DMS153 (cell line): ENCODE measurements around the gene SPRY4.
"Not testable (repeated sequence)": the region's sequence is repeated elsewhere in the genome, so short reads cannot be mapped to it uniquely, and the experiment has no call there.

Source experiments
- DNase-seq: peaks from one replicate; lab custom pipeline; 2025; lab: John Stamatoyannopoulos, UW

Gene SPRY4

DNA sequence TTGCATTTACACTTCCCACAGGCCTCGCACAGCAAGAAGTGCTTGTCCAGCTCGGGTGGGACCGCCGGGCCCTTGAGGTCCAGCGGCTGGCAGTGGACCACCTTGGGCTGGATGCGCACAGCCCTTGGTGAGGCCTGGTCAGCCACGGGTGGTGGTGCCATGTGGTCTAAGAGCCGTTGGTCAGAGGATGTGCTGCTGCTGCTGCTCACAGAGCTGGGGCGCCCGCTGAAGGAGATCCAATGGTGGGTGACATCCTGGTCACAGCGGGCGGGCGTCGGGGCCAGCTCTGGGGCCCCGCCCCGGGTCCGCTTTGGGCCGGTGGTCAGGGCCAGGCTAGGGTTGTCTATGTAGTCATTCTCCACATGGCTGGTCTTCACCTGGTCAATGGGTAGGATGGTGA lies 10.2 kb downstream of the SPRY4 start:
- DNase-seq: no peak

DNA sequence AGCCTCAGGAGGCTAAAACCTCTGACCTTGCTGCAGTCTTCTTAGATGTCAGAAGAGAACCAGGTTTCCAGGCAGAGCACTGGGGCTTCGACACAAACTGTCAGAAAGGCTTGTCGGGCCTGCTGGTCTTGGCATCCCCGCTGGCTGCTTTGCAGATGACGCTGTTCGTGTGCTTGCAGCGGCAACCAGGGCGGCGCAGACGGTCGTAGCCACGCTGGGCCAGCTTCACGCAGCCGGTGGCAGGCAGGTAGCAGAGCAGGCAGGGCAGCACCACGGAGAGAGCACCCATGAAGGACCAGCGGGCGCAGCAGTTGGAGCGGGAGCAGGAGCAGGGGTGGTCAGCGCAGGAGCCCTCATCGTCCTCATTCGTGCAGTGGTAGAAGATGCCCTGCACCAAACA lies 10.7 kb downstream of the SPRY4 start:
- no peak for DNase-seq

DNA sequence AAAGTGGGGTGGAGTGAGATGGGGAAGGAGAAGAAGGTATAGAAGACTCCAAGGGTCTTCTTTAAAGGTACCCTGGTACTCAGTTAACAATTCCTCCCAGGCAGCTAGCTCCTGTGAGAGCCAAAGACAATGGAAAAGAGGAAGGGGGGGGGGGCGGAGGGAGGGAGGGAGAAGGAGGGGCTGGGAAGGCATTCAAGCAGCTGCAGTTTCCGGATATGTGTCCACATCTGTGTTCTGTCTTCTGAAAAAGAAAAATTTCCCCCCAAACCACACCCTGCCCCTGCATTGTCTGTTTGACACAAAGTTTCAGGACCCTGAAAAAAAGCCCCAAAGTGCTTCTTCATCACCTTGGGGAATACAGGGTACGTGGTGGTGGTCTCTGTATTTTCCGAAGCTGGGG lies 11.1 kb downstream of the SPRY4 start:
- DNase-seq: no peak

DNA sequence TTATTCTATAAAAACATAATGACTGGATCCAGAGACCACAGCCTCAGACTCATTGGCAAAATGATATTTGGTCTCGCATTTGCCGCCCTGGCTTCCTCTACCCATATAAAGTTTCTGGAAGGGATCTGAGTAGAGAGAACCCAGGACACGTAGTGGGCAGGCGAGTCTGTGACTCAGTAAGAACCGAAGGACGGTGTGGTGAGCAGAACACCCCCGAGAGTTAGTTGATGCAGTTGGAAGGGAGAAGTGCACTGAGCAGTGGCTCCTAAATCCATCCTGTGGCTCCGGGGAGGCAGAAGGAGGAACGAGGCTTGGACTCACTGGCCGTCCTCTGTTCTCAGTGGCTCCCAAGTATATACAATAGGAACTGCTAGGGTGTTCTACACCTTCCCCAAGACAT lies 11.5 kb downstream of the SPRY4 start:
- DNase-seq: no peak

DNA sequence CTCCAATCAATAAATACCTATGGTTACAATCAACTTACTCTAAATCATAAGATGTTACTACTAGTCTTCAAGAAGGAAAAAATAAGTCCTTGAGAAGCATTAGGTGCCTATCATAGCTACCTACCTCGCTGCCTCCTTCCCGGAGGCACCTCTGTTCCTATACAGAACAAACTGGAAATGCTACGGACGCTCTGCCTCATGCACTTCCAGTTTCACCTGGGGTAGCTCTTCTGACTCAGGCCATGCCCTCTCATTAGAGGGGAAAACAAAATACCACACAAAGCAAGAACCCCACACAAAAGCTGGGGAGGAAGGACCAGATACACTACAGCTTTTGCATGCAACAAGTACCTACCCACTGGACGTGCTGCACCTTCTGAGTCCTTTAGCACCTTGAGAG lies 12.4 kb downstream of the SPRY4 start:
- no peak for DNase-seq

DNA sequence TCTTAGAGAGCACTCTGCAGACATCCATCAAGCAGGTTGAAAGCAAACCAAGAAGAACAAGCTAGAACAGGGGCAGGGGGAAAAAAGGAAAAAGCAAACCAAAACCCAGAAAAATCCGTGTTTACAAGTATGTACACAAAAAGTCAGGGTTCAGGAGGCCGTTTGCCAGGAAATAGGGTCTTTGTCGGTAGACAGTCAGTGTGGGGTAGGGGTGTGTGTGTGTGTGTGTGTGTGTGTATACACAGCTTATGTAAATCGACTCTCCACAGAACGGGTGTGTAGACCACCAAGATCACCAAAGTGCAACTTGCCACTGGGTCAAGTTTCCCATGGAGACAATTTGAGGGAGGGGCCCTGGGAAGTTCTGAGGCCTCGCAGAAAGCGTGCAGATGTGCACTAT lies 13.1 kb downstream of the SPRY4 start:
- DNase-seq: no peak

DNA sequence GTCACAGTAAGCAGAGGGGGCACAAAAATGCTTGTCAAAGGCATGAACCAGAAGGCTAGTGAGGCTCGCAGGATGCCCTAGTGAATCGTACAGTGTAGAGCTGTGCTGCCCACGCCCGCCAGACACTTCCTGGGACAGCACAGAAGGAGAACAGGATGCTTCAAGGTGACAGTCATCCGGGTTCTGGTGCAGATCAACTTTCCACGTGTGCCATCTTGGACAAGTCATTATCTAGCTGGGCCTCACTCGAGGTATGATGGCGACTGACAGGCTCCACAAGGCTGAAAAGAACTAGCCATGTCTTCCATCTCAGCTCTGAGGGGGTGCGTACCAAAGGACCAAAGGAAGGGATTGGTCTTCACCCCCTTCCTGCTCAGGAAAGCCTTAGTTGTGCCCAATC lies 14.0 kb downstream of the SPRY4 start:
- DNase-seq: no peak

DNA sequence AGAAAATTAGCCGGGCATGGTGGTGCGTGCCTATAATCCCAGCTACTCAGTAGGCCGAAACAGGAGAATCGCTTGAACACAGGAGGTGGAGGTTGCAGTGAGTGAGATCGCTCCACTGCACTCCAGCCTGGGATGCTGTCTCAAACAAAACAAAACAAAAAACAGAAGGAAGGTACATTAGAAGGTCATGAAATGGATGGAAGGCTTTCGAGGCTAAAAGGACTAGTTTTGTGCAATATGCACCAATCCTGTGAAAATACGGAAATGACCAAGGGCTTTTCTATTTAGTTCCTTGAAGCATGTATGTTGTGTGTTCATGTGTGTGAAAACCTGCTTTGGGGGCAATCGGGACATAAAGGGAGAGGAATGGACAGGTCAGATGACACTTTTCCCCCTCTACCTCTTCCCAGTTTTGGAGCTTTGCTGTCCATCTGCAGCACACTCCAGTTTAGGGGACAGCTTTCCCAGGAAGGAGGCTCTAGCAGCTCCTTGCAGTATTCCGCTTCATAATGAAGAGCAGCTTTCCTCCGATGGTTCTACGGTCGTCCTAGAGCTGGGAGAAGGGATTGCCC lies 15.0 kb downstream of the SPRY4 start:
- DNase-seq: no peak

DNA sequence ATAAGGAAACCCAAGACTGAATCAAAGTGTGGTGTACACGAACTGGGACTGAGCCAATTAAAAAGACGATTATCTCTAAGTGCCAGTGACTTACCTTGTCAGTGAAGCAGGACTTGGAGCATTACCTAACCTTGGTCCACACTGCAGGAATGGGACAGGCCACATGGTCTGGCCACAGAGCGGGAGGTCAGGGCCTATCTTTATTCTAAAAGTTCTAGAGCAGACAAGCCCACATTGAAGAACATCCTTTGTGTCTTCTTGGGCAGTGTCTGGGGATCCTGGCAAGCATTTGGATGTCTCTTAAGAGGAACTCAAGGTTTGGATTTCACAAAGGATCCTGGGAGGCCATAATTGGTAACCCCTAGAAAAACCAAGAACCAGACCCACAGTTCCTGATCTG lies 16.5 kb downstream of the SPRY4 start:
- DNase-seq: no peak

DNA sequence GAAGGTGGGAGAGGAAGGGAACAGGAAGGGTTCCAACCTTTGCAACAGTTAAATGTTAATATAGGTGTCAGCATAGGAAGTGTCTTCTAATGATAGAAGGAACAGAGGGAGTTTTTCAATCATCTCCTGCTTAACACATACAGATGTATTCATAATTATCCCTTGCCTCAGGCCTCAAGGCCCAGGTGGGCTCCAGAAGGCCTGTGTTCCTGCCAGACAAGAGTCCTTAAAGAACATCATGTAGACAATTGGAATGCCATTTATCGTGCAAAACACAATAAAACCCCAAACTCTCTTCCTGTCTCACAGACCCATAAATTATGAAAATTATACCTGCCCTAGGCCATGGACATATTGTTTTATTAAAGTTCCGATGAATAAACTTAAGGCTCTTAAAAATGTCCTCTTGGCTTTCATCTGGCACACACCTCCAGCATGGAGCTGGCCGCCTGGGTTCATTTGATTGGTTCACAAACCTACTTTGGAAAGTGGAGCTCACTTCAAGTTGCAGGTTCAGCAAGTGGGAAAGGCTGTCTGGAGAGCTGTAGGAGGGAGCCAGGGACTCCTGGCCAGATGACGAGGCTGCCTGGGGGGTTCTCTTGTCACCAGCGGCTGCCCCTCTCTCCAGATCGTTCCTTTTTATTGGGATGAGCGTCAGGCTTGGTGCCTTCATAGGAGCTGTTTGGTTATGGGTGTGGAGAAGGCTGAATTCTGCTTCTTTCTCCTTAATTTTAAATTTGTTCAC lies 17.5 kb downstream of the SPRY4 start:
- no peak for DNase-seq

DNA sequence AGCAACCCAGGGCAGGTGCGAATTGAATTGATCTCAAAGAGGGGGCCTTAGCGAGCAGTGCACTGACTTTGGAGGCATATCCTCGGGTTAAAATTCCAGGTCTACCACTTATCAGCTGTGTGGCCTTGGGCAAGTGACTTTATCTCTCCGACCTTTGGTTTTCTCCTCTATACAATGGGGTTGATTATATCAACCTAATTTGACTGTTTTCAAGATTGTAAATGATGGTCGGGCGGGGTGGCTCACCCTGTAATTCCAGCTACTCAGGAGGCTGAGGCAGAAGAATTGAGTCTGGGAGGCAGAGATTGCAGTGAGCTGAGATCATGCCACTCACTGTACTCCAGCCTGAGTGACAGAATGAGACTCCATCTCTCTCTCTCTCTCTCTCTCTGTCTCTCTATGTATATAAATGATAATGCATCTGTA lies 18.7 kb downstream of the SPRY4 start:
- DNase-seq: no peak

DNA sequence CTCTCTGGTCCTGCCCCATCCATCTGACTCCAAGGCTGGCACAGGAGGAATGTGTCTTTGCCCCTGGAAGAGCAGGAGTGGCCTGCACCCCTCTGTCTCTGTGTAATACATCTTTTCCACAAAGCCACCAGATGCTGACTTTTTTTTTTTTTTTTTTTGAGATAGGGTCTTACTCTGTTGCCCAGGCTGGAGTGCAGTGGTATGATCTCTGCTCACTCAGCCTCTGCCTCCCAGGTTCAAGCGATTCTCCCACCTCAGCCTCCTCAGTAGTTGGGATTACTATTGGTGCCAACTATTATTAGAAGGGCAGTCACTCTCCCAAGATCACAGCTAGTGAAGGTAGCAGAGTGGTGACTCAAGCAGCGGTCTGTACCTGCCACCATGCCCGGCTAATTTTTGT lies 19.6 kb downstream of the SPRY4 start:
- DNase-seq: no peak

DNA sequence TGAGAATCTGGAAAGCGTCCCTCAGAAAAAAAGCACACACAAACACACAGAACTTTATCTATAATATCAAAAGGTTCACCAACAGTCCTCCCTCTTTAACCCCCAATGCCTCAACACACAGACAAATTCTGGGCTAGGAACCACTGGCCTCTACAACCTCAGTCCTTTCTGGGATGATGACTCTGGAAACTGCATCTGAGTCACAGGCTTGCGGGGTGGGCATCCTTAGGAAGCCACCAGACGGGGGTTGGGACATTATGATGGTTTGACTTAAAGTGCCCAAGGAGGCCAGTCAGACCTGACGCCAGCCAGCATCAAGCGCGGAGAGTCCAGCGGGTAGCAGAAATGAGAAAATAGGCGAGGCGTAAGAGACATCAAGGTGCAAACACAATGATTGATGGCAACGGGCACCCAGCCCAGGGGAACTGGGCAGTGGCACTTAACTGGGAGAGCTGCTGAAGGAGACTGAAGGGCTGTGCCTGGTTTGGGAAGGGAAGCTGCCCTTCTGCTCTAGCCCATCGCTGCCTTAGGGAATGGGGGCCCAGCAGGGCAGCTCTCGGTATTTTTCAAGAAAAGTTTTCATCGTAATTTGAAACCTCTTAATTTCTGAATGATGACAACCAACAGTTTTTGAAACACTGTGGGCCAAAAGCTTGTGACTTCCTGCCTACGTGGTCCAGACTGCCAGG lies 20.7 kb downstream of the SPRY4 start:
- no peak for DNase-seq

DNA sequence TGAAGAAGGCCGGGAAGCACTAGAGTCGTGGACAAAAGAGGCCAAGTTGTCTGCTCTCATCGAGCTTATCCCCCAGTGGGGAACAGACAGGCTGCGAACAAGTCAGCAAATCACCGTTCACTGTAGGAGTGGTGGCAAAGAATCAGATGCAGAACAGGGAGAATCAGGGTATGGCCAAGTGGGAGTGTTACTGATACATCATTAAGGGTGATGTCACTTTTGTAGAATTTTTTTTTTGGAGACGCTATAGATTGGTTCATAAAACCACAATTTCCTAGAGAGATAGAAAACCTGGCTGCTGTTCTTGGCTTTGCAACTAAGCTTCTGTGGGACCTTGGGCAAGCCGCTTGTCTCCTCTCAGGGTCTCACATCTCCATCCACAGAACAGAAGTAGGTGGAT lies 21.3 kb downstream of the SPRY4 start:
- no peak for DNase-seq

DNA sequence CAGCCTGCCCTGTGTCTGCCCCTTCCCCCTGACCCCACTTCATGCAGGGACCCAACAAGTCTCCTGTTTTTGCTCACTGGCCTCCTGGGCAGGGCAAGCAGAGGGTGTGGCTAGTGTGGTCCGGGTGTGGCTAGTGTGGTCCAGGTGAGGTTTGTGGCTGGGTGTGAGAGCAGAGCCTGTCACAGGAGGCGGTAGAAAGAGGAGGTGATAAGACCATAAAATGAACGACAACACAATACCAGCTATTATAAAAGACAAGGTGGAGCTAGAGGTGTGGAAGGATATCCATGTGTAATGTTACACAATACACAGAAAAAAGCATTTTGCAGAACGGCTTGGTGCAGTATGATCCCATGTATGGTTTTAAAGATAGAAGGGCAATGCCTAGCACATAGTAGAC lies 23.3 kb downstream of the SPRY4 start:
- DNase-seq: no peak

DNA sequence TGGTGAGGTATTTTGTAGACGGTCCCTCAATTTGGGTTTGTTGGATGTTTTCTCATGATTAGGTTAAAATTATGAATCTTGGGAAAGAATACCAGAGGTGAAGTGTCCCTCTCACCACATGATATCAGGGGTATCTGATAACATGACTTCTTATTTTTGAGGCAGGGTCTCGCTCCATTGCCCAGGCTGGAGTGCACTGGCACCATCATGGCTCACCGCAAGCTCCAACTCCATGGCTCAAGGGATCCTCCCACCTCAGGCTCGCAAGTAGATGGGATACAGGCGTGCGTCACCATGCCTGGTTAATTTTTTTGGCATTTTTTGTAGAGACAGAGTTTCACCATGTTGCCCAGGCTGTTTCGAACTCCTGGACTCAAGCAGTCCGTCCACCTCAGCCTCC lies 24.1 kb downstream of the SPRY4 start:
- DNase-seq: no peak

DNA sequence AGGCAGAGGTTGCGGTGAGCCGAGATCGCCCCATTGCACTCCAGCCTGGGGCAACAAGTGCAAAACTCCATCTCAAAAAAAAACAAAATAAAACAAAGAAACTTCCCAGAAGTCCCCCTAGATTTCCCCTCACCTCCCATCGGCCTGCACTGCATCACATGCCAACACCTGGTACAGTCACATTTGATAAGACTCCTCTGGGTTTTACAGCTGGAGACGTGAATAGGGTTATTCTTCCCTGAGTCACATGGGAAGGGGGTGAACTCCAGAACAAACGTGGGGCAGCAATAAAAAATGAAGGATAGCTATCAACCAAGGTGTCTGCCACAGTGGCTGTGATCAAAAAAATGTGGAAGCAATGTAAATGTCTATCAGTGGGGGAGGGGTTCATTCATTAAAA lies 26.0 kb downstream of the SPRY4 start:
- DNase-seq: no peak

DNA sequence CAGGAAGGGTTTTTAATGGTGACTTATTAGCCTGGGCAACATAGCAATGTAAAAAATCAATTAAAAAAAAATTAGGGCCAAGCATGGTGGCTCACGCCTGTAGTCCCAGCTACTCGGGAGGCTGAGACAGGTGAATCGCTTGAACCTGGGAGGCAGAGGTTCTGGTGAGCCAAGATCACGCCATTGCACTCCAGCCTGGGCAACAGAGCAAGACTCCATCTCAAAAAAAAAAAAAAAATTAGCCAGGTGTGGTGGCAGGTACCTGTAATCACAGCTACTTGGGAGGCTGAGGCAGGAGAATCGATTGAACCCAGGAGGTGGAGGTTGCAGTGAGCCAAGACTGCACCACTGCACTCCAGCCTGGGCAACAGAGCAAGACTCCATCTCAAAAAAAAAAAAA lies 27.0 kb downstream of the SPRY4 start:
- DNase-seq: not testable (repeated sequence)

DNA sequence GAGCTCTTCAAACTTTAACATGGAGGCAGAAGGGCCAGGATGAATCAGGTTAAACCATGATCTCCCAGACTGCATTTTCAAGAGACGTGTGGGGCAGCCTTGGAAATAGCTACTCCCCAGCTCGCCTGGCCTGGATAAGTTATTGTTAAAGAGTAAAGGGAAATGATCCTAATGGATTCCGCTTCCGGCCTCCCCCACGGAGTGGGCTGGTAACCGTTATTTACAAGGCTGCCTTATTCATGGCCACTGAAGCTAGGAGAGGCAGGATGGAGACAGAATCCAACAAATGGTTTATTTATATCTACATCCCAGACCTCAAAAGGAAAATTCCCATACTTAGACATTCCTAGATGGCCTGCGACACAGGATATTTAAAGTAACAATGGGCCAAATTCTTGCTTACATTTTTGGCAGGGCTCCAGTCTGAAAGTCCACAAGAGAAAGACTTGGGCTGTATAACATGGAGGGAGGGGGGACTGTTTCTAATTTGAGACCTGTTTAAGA lies 27.9 kb downstream of the SPRY4 start:
- no peak for DNase-seq

DNA sequence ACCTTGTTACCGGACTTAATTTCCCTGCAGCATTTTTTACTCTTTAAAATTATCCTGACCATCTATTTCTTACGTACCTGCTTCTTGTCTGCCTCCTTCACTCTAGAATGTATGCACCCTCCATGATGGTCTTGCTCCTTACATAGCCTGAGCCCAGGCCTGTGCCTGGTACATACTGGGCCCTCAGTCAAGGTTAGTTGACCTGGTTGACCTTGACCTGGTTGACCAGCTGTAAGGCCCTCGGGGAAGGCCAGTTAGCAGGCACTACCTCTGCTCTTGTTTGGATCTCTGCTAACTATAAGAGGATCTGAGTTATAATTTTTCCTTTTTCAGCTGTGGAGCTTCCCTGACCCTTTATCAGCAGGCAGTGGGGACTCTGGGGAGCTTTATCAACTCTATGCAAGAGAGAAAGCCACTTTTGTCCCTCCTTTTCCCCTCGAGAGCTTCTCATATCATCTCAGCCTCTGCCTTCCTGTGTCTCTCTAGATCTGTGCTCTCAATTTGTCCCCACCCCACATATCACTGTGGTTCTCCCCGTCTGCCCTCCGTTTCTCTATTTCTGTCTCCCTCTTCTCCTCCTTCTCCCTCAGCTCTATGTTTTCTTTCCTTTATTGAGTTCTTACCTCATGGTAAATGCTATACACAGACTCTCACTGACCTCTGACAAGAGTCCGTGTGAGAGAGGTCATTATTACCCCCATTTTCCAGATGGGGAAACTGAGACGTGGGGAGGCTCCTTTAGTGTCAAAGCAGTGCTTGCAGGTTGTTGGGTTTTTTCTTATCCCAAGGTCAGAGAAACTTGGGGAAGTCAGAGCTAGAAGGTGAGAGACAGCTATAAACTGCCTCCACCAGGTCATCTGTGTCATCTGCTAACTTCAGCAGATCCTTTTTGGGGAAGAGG lies 28.6 kb downstream of the SPRY4 start:
- DNase-seq: no peak

DNA sequence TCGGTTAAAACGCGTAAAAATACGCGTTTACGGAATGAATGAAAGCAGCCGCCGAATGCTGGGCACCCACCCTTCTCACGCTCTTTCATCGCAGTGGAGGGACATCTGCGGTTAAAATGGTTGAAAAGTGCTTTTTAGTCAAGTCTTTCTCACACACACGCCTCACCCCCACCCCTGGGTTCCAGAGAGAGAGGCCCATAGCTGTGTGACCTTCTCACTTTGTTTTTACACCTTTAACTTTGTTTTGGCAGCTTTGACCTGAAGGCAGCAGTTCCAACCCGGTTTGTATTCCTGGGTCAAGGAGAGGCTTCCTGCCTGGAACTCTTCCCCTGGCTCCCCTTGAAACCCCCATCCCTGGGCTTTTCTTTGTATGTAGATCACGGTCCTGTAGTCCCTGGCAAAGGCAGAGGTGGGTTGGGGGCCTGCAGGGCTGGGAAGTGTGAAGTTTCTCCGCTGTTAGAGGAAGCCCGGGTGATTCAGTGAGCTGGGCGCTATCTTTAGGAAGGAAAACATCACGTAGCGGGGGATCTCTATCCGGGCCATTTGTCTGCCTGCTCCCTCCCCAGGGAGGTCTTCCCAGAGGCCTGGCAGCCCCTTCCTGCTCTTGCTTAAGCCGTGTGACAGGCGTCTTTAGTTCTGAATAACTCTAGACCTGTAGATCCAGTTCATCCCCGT lies 29.6 kb downstream of the SPRY4 start:
- no peak for DNase-seq

DNA sequence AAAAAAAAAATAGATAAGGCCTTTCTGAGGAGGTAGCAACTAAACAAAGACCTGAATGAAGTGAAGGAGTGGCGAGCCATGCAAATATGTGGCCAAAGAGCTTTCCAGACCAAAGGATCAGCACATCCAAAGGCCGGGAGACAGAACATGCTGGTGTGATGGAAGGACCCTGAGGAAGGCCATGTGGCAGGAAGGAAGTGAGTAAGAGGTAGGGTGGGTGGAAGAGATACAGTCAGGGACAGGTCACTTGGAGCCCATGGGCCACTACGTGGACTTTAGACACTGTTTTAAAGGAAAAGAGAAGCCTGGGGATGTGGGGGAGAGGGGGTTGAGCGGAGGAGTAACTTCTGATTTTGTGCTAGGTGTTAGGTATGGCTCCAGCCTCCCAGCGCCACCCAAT lies 31.3 kb downstream of the SPRY4 start:
- no peak for DNase-seq
